HEK293 (cell line): ENCODE data around the gene NEK1.

Experiments
- CTCF ChIA-PET: fragments of 350-600 bp; formaldehyde crosslinking; extraction: SDS; loops from one replicate; lab custom pipeline; 2021; ENCODE audit warnings: antibody characterized with exemption; lab: Yijun Ruan, JAX
- POLR2A ChIA-PET: fragments of 300-600 bp; formaldehyde crosslinking; extraction: SDS; loops from one replicate; lab custom pipeline; 2020; ENCODE audit warnings: antibody characterized with exemption, inconsistent platforms; lab: Yijun Ruan, JAX
- H3K27ac ChIP-seq: fragments of 200-500 bp; sonication (Bioruptor generic); 2 replicates; pipeline ENCODE4 v1.5.1; 2014; ENCODE audit warnings: low read depth, low read length, control low read depth, inconsistent platforms; ENCODE audit errors: extremely low read depth
- H3K36me3 ChIP-seq, 2 experiments: fragments of 200-500 bp in 1 of 2; sonication (Bioruptor generic) in 1 of 2; 1 replicate in 1 of 2; 2 replicates in 1 of 2; pipeline ENCODE4 v1.5.1; 2014 to 2017; ENCODE audit warnings: inconsistent platforms in 2 of 2, low read length in 2 of 2; ENCODE audit not compliant: control insufficient read depth in 2 of 2, insufficient read depth in 1 of 2
- H3K4me1 ChIP-seq: fragments of 200-500 bp; sonication (Bioruptor generic); 2 replicates; pipeline ENCODE4 v1.5.1; 2014; ENCODE audit warnings: mild to moderate bottlenecking, low read length, inconsistent platforms; ENCODE audit not compliant: control insufficient read depth, insufficient read depth
- H3K4me3 ChIP-seq: 2 replicates; pipeline ENCODE4 v1.5.1; 2011; ENCODE audit warnings: low read depth, mild to moderate bottlenecking, control low read depth, low read length, moderate library complexity
- H3K9me3 ChIP-seq: fragments of 200-500 bp; sonication (Bioruptor generic); 2 replicates; pipeline ENCODE4 v1.5.1; 2014; ENCODE audit warnings: low read depth, low read length, inconsistent platforms; ENCODE audit not compliant: control insufficient read depth, insufficient read depth
- FEZF1 ChIP-seq: fragments of 450-650 bp; formaldehyde crosslinking; IDR thresholded peaks from 2 replicates; pipeline ENCODE4 v1.5.1; 2016; ENCODE audit warnings: missing biosample characterization, missing genetic modification characterization
- IKZF3 ChIP-seq: fragments of 450-650 bp; IDR thresholded peaks from 2 replicates; pipeline ENCODE4 v1.5.0; 2018; ENCODE audit warnings: missing biosample characterization, mild to moderate bottlenecking, missing genetic modification characterization, moderate library complexity
- PRDM2 ChIP-seq: fragments of 450-650 bp; formaldehyde crosslinking; IDR thresholded peaks from 2 replicates; pipeline ENCODE4 v1.5.1; 2016; ENCODE audit warnings: missing biosample characterization, missing genetic modification characterization, borderline replicate concordance
- SETDB1 ChIP-seq: IDR thresholded peaks from one replicate; pipeline ENCODE4 v1.6.1; 2017; ENCODE audit warnings: mild to moderate bottlenecking, low read length, moderate library complexity, mixed read lengths; ENCODE audit not compliant: insufficient read length
- SP7 ChIP-seq: fragments of 450-650 bp; formaldehyde crosslinking; IDR thresholded peaks from 2 replicates; pipeline ENCODE4 v1.5.1; 2016; ENCODE audit warnings: missing biosample characterization, missing genetic modification characterization
- TRIM28 ChIP-seq: IDR thresholded peaks from 2 replicates; pipeline ENCODE4 v1.6.1; 2011; ENCODE audit warnings: low read length, control low read depth, borderline replicate concordance
- TSHZ1 ChIP-seq: fragments of 450-650 bp; formaldehyde crosslinking; IDR thresholded peaks from 2 replicates; pipeline ENCODE4 v1.5.1; 2016; ENCODE audit warnings: missing biosample characterization, missing genetic modification characterization, borderline replicate concordance
- YY1 ChIP-seq: fragments of 450-650 bp; formaldehyde crosslinking; IDR thresholded peaks from 2 replicates; pipeline ENCODE4 v1.5.1; 2018; ENCODE audit warnings: missing biosample characterization, missing genetic modification characterization
- ZBTB26 ChIP-seq: fragments of 450-650 bp; formaldehyde crosslinking; optimal IDR thresholded peaks from 2 replicates; pipeline ENCODE3; 2016; ENCODE audit warnings: missing biosample characterization, mild to moderate bottlenecking, missing genetic modification characterization
- ZBTB44 ChIP-seq: fragments of 450-650 bp; IDR thresholded peaks from 2 replicates; pipeline ENCODE4 v1.5.1; 2018; ENCODE audit warnings: missing biosample characterization, mild to moderate bottlenecking, missing genetic modification characterization
- ZBTB6 ChIP-seq: fragments of 450-650 bp; formaldehyde crosslinking; IDR thresholded peaks from 2 replicates; pipeline ENCODE4 v1.5.1; 2017; ENCODE audit warnings: missing biosample characterization, missing genetic modification characterization
- ZNF157 ChIP-seq: fragments of 450-650 bp; formaldehyde crosslinking; IDR thresholded peaks from 2 replicates; pipeline ENCODE4 v1.5.1; 2016; ENCODE audit warnings: missing biosample characterization, missing genetic modification characterization
- ZNF19 ChIP-seq: fragments of 450-650 bp; formaldehyde crosslinking; IDR thresholded peaks from 2 replicates; pipeline ENCODE4; 2016; ENCODE audit warnings: missing biosample characterization, missing genetic modification characterization, low read depth
- ZNF324 ChIP-seq: fragments of 450-650 bp; formaldehyde crosslinking; IDR thresholded peaks from 2 replicates; pipeline ENCODE4 v1.5.1; 2016; ENCODE audit warnings: missing biosample characterization, missing genetic modification characterization
- ZNF341 ChIP-seq: fragments of 450-650 bp; formaldehyde crosslinking; IDR thresholded peaks from 2 replicates; pipeline ENCODE4; 2016; ENCODE audit warnings: low read depth, missing biosample characterization, missing genetic modification characterization
- ZNF416 ChIP-seq: fragments of 450-650 bp; formaldehyde crosslinking; IDR thresholded peaks from 2 replicates; pipeline ENCODE4 v1.5.1; 2016; ENCODE audit warnings: missing biosample characterization, missing genetic modification characterization
- ZNF529 ChIP-seq: fragments of 450-650 bp; formaldehyde crosslinking; IDR thresholded peaks from 2 replicates; pipeline ENCODE4 v1.5.1; 2017; ENCODE audit warnings: missing genetic modification characterization, missing biosample characterization; ENCODE audit not compliant: insufficient replicate concordance
- ZNF664 ChIP-seq: fragments of 450-650 bp; formaldehyde crosslinking; IDR thresholded peaks from 2 replicates; pipeline ENCODE4 v1.5.1; 2016; ENCODE audit warnings: missing biosample characterization, missing genetic modification characterization
- ZNF785 ChIP-seq: fragments of 450-650 bp; formaldehyde crosslinking; IDR thresholded peaks from 2 replicates; pipeline ENCODE4 v1.5.1; 2016; ENCODE audit warnings: missing biosample characterization, missing genetic modification characterization
- ZSCAN23 ChIP-seq: fragments of 450-650 bp; formaldehyde crosslinking; IDR thresholded peaks from 2 replicates; pipeline ENCODE4 v1.5.1; 2016; ENCODE audit warnings: missing biosample characterization, missing genetic modification characterization

Gene NEK1

GRCh38 chr4:169603312-169603711, 9.1 kb downstream of the NEK1 start (continued):
- TF ChIP-seq ZNF341 (tag by site-specific recombination) (no peak), SETDB1 (no peak), TRIM28 (no peak), ZNF157 (tag by site-specific recombination) (no peak)

- Histone ChIP-seq H3K36me3 (peaks cover 4 to 17% of the 10 kb centered on the region in 2 experiments; a peak in 1 of 3 replicates), H3K9me3 (no peaks in the 10 kb centered on the region), H3K4me3 (no peak overlapping the region), H3K27ac (no peak overlapping the region), H3K4me1 (no peaks in the 10 kb centered on the region)
- ChIA-PET POLR2A (no interaction called here), CTCF (no interaction called here)
- TF ChIP-seq ZBTB26 (tag by site-specific recombination) (no peak), ZBTB6 (no peak), FEZF1 (no peak), PRDM2 (tag by site-specific recombination) (no peak), ZNF664 (tag by site-specific recombination) (no peak), ZBTB44 (tag by site-specific recombination) (no peak), TSHZ1 (tag by site-specific recombination) (no peak), ZNF19 (tag by site-specific recombination) (no peak), ZNF416 (no peak), ZNF785 (no peak), ZNF324 (tag by site-specific recombination) (no peak), ZSCAN23 (tag by site-specific recombination) (no peak), ZNF529 (tag by site-specific recombination) (no peak), YY1 (tag by site-specific recombination) (no peak), IKZF3 (tag by site-specific recombination) (no peak), SP7 (no peak)
Observed at GRCh38 chr4:169601016-169601771, 11.2 kb downstream of the NEK1 start.
